DMS 273 treated with DMSO at 0.1 percent for 48 hours (cell line): ENCODE results near the gene TADA2A.

Experiments used
- DNase-seq: peaks from one replicate; lab custom pipeline; 2025; lab: John Stamatoyannopoulos, UW

Gene TADA2A

GRCh38 chr17:37461668-37462067 is 55.0 kb downstream of the TADA2A start:
- no peak for DNase-seq

- no peak for DNase-seq
Observed at GRCh38 chr17:37462492-37462891, 55.8 kb downstream of the TADA2A start.

- no peak for DNase-seq
Observed at GRCh38 chr17:37463039-37463438, 56.4 kb downstream of the TADA2A start.

GRCh38 chr17:37465069-37465616 is 58.5 kb downstream of the TADA2A start:
- no peak for DNase-seq

- no peak for DNase-seq
Observed at GRCh38 chr17:37466471-37466870, 59.8 kb downstream of the TADA2A start.

GRCh38 chr17:37470181-37470580 is 63.5 kb downstream of the TADA2A start:
- no peak for DNase-seq

GRCh38 chr17:37475731-37476420 is 69.2 kb downstream of the TADA2A start:
- DNase-seq, result no peak

GRCh38 chr17:37476431-37477120 is 69.9 kb downstream of the TADA2A start:
- peak; percentile 86 for DNase-seq

GRCh38 chr17:37478187-37478586 is 71.5 kb downstream of the TADA2A start:
- DNase-seq, result peak; percentile 65

GRCh38 chr17:37479025-37479424 is 72.3 kb downstream of the TADA2A start:
- DNase-seq, result no peak

GRCh38 chr17:37480427-37480826 is 73.7 kb downstream of the TADA2A start:
- DNase-seq, result no peak

GRCh38 chr17:37481001-37481665 is 74.4 kb downstream of the TADA2A start:
- DNase-seq, result no peak

GRCh38 chr17:37483311-37484039 is 76.8 kb downstream of the TADA2A start:
- DNase-seq, result peak; percentile 87

GRCh38 chr17:37485938-37486570 is 79.4 kb downstream of the TADA2A start:
- no peak for DNase-seq

- DNase-seq, result peak; percentile 57
Observed at GRCh38 chr17:37488009-37488604, 81.4 kb downstream of the TADA2A start.

GRCh38 chr17:37488607-37489196 is 82.0 kb downstream of the TADA2A start:
- DNase-seq, result peak; percentile 14

GRCh38 chr17:37489197-37490001 is 82.7 kb downstream of the TADA2A start, which contains the start of gene DUSP14:
DUSP14 (plus strand) TSS chr17:37489891; CDS start chr17:37512273, 22,382 bp downstream.
- peak; percentile 66 for DNase-seq

- DNase-seq, result peak; percentile 29
Observed at GRCh38 chr17:37490022-37490587, 83.4 kb downstream of the TADA2A start.
